Measurements from ENCODE around the gene TULP3.

DNA sequence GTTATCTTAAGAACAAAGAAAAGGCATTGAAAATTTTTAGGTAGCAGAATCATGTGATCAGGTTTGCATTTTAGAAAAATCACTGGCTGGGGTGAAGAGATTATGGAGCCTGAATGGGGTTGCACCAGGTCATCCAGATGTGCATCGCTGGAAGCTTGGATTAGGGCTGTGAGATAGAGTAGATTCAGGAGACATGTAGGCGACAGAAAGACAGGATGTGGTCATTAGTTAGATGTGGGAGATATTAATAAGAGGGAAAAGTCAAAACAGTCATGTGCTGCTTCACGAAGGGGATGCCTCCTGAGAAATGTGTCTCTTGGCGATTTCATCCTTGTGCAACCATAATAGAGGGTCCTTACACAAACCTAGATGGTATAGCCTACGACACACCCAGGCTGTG is 93.6 kb downstream of the TULP3 start:
- TF ChIP-seq, protein P1, sequence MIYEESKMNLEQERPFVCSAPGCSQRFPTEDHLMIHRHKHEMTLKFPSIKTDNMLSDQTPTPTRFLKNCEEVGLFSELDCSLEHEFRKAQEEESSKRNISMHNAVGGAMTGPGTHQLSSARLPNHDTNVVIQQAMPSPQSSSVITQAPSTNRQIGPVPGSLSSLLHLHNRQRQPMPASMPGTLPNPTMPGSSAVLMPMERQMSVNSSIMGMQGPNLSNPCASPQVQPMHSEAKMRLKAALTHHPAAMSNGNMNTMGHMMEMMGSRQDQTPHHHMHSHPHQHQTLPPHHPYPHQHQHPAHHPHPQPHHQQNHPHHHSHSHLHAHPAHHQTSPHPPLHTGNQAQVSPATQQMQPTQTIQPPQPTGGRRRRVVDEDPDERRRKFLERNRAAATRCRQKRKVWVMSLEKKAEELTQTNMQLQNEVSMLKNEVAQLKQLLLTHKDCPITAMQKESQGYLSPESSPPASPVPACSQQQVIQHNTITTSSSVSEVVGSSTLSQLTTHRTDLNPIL (CRISPR knock-in tag; IDR thresholded peaks at IDR 0.05; ENCODE audit: low read depth), result no peak
- TF ChIP-seq OSR1 (CRISPR knock-in tag; IDR thresholded peaks at IDR 0.05) (no peak), SNAI2 (CRISPR knock-in tag; IDR thresholded peaks at IDR 0.05) (no peak), TSHZ2 (CRISPR knock-in tag; IDR thresholded peaks at IDR 0.05) (no peak), GLIS3 (CRISPR knock-in tag; IDR thresholded peaks at IDR 0.05) (no peak), ZC3H10 (CRISPR knock-in tag; IDR thresholded peaks at IDR 0.05) (no peak), PPARA (CRISPR knock-in tag; IDR thresholded peaks at IDR 0.05; ENCODE audit: borderline replicate concordance) (no peak), ZNF70 (CRISPR knock-in tag; IDR thresholded peaks at IDR 0.05) (no peak), CSDC2 (CRISPR knock-in tag; IDR thresholded peaks at IDR 0.05) (no peak), ZNF565 (CRISPR knock-in tag; conservative IDR thresholded peaks at IDR 0.05; ENCODE audit: low read depth) (no peak), ZFP3 (CRISPR knock-in tag; IDR thresholded peaks at IDR 0.05) (no peak), ARNTL (CRISPR knock-in tag; IDR thresholded peaks at IDR 0.05; ENCODE audit: borderline replicate concordance, low read depth) (no peak), RARB (CRISPR knock-in tag; IDR thresholded peaks at IDR 0.05) (no peak)
- TF ChIP-seq, protein P2, sequence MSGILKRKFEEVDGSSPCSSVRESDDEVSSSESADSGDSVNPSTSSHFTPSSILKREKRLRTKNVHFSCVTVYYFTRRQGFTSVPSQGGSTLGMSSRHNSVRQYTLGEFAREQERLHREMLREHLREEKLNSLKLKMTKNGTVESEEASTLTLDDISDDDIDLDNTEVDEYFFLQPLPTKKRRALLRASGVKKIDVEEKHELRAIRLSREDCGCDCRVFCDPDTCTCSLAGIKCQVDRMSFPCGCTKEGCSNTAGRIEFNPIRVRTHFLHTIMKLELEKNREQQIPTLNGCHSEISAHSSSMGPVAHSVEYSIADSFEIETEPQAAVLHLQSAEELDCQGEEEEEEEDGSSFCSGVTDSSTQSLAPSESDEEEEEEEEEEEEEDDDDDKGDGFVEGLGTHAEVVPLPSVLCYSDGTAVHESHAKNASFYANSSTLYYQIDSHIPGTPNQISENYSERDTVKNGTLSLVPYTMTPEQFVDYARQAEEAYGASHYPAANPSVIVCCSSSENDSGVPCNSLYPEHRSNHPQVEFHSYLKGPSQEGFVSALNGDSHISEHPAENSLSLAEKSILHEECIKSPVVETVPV (CRISPR knock-in tag; IDR thresholded peaks at IDR 0.05), result no peak

All from SK-N-SH treated with all-trans-retinoic acid at 6 μM for 48 hours (cell line).